MCF 10A (cell line): ENCODE data around the gene TGFB3. TPM values are rescaled to one million over a fixed set of nuclear protein-coding genes. Genes with fewer than 3 reads are reported as not detected.

ENCODE experiments used
- BruUV-seq: library from RNA; stranded (reverse); fragments of 400-500 nt; replicated peaks from 2 replicates; lab custom pipeline; 2021; lab: Mats Ljungman, UMichigan
- CTCF ChIA-PET: fragments of 300-600 bp; sonication (Branson Sonifier 250); formaldehyde crosslinking; extraction: SDS; loops from one replicate; lab custom pipeline; 2021; ENCODE audit warnings: antibody characterized with exemption, inconsistent platforms; lab: Yijun Ruan, JAX
- POLR2A ChIA-PET: fragments of 300-600, 350-650 bp; sonication (Branson Sonifier 250); formaldehyde crosslinking; extraction: SDS; loops from one replicate; lab custom pipeline; 2020; ENCODE audit warnings: antibody characterized with exemption, inconsistent platforms; lab: Yijun Ruan, JAX
- DNase-seq: peaks from one replicate; pipeline ENCODE4 v3.0.0-alpha.2; 2018; ENCODE audit not compliant: unreplicated experiment
- H3K27ac Mint-ChIP-seq: one replicate; pipeline ENCODE4 v1.8.0; 2022; ENCODE audit warnings: mild to moderate bottlenecking, low read depth, mixed read lengths; ENCODE audit not compliant: unreplicated experiment
- H3K27me3 Mint-ChIP-seq: one replicate; pipeline ENCODE4 v1.8.0; 2022; ENCODE audit warnings: mixed read lengths; ENCODE audit not compliant: insufficient read depth, unreplicated experiment
- H3K36me3 Mint-ChIP-seq: one replicate; pipeline ENCODE4 v1.8.0; 2022; ENCODE audit warnings: mild to moderate bottlenecking, moderate library complexity, mixed read lengths; ENCODE audit not compliant: insufficient read depth, unreplicated experiment
- H3K4me1 Mint-ChIP-seq: one replicate; pipeline ENCODE4 v1.8.0; 2022; ENCODE audit warnings: mixed read lengths; ENCODE audit not compliant: insufficient read depth, unreplicated experiment
- H3K4me3 Mint-ChIP-seq: one replicate; pipeline ENCODE4 v1.8.0; 2022; ENCODE audit warnings: mild to moderate bottlenecking, moderate library complexity, mixed read lengths; ENCODE audit not compliant: unreplicated experiment
- H3K9me3 Mint-ChIP-seq: one replicate; pipeline ENCODE4 v1.8.0; 2022; ENCODE audit warnings: mixed read lengths; ENCODE audit not compliant: unreplicated experiment
- CTCF ChIP-seq: fragments of 200-600 bp; IDR thresholded peaks from one replicate; pipeline ENCODE4 v1.8.0; 2022; ENCODE audit warnings: antibody characterized with exemption, mild to moderate bottlenecking; ENCODE audit not compliant: unreplicated experiment
- intact Hi-C: fragments of 100-400 bp; cut with micrococcal nuclease; formaldehyde crosslinking; loops from 2 replicates; pipeline ENCODE4 v1.14.1; 2022
- total RNA-seq: library from RNA; stranded (reverse); gene quantifications from 2 replicates; pipeline ENCODE4 v1.2.3, GENCODE V29; 2022

TGFB3 gene
- total RNA-seq, 1 experiment from 2014 or later = 1.5 TPM

GRCh38 chr14:75969126-75969525, 12.7 kb downstream of the TGFB3 start:
- no peak for TF ChIP-seq CTCF
- Mint-ChIP-seq H3K9me3 (no peaks in the 10 kb centered on the region), H3K4me3 (no peak overlapping the region), H3K36me3 (no peaks in the 10 kb centered on the region), H3K27me3 (no peaks in the 10 kb centered on the region), H3K4me1 (peaks cover 6% of the 10 kb centered on the region), H3K27ac (no peak overlapping the region)
- intact Hi-C loops = no loop called here
- ChIA-PET POLR2A (interaction anchor here (0.6 kb wide), 1 partner anchor 10 kb away, joined by 3 read pairs; no protein-coding TSS in a partner anchor), CTCF (interaction anchor here (0.7 to 2.4 kb wide), 2 partner anchors 10 to 63 kb away, joined by 3 to 7 read pairs; no protein-coding TSS in a partner anchor)
- no peak for DNase-seq
- no TSS peak for BruUV-seq

GRCh38 chr14:75968456-75968855, 13.3 kb downstream of the TGFB3 start:
- Mint-ChIP-seq H3K27ac (no peak overlapping the region), H3K36me3 (no peaks in the 10 kb centered on the region), H3K27me3 (no peaks in the 10 kb centered on the region), H3K9me3 (no peaks in the 10 kb centered on the region), H3K4me1 (peaks cover 6% of the 10 kb centered on the region), H3K4me3 (no peak overlapping the region)
- DNase-seq = no peak
- ChIA-PET CTCF (interaction anchor here (0.7 to 2.4 kb wide), 2 partner anchors 10 to 139 kb away, joined by 3 to 7 read pairs; no protein-coding TSS in a partner anchor), POLR2A (interaction anchor here (1.2 kb wide), 1 partner anchor 58 kb away, joined by 3 read pairs; no protein-coding TSS in a partner anchor)
- no peak for TF ChIP-seq CTCF
- intact Hi-C loops = no loop called here
- no TSS peak for BruUV-seq

GRCh38 chr14:75967866-75968265, 13.9 kb downstream of the TGFB3 start:
- ChIA-PET POLR2A (interaction anchor here (0.7 to 1.2 kb wide), 2 partner anchors 57 to 203 kb away, joined by 3 read pairs; no protein-coding TSS in a partner anchor), CTCF (interaction anchor here (0.7 kb wide), 1 partner anchor 139 kb away, joined by 3 read pairs; no protein-coding TSS in a partner anchor)
- BruUV-seq = no TSS peak
- Mint-ChIP-seq H3K4me1 (peaks cover 6% of the 10 kb centered on the region), H3K36me3 (no peaks in the 10 kb centered on the region), H3K27me3 (no peaks in the 10 kb centered on the region), H3K27ac (no peak overlapping the region), H3K9me3 (no peaks in the 10 kb centered on the region), H3K4me3 (no peak overlapping the region)
- intact Hi-C loops = no loop called here
- DNase-seq = no peak
- no peak for TF ChIP-seq CTCF

GRCh38 chr14:75961662-75962061, 20.1 kb downstream of the TGFB3 start:
- no peak overlapping the region for H3K27ac Mint-ChIP-seq
- POLR2A ChIA-PET = interaction anchor here (0.6 kb wide), 1 partner anchor 12 kb away, joined by 3 read pairs; no protein-coding TSS in a partner anchor
- TF ChIP-seq CTCF = no peak
- no peaks in the 10 kb centered on the region for H3K9me3 Mint-ChIP-seq
- intact Hi-C loops = no loop called here
- no peaks in the 10 kb centered on the region for H3K4me1 Mint-ChIP-seq
- BruUV-seq = no TSS peak
- H3K36me3 Mint-ChIP-seq = peaks cover 7% of the 10 kb centered on the region
- H3K27me3 Mint-ChIP-seq = no peaks in the 10 kb centered on the region
- DNase-seq = no peak
- CTCF ChIA-PET = interaction anchor here (0.6 kb wide), 1 partner anchor 21 kb away, joined by 3 read pairs; no protein-coding TSS in a partner anchor
- no peak overlapping the region for H3K4me3 Mint-ChIP-seq
